Panc1 (cell line): ENCODE results near the gene GGN. TPM values are rescaled to one million over a fixed set of nuclear protein-coding genes. Genes with fewer than 3 reads are reported as not detected.
A peak's percentile ranks its signal among the peaks of the same experiment; 100 is the strongest.

Experiments used
- ATAC-seq: fragments of 200-7000 bp; cut with Tn5 transposase; 2 replicates; pipeline ENCODE4 v1.9.1; 2020; ENCODE audit warnings: mild to moderate bottlenecking, moderate library complexity
- BruUV-seq: library from RNA; stranded (reverse); fragments of 400-500 nt; replicated peaks from 2 replicates; lab custom pipeline; 2021; lab: Mats Ljungman, UMichigan
- CTCF ChIA-PET: fragments of 300-600 bp; sonication (Branson Sonifier 250); formaldehyde crosslinking; loops from one replicate; lab custom pipeline; 2022; ENCODE audit warnings: antibody characterized with exemption; lab: Charles Lee
- POLR2A ChIA-PET: fragments of 300-600 bp; sonication (Branson Sonifier 250); formaldehyde crosslinking; loops from one replicate; lab custom pipeline; 2022; ENCODE audit warnings: antibody characterized with exemption; lab: Charles Lee
- DNase-seq: peaks from one replicate; pipeline ENCODE4 v3.0.0-alpha.2; 2010; ENCODE audit warnings: low read depth, low spot score
- H3K27ac ChIP-seq: 2 replicates; pipeline ENCODE4 v1.5.1; 2011; ENCODE audit warnings: mild to moderate bottlenecking, low read length, inconsistent platforms
- H3K27me3 ChIP-seq: fragments of 200-500 bp; sonication (Bioruptor generic); 2 replicates; pipeline ENCODE4 v1.6.0; 2014; ENCODE audit warnings: low read length, inconsistent platforms; ENCODE audit not compliant: control insufficient read depth, insufficient read depth
- H3K36me3 ChIP-seq: fragments of 200-500 bp; sonication (Bioruptor generic); 2 replicates; pipeline ENCODE4 v1.5.1; 2014; ENCODE audit warnings: inconsistent platforms, mild to moderate bottlenecking, low read length, moderate library complexity; ENCODE audit not compliant: control insufficient read depth, insufficient read depth
- H3K4me1 ChIP-seq: 2 replicates; pipeline ENCODE4 v1.5.1; 2011; ENCODE audit warnings: inconsistent platforms, mild to moderate bottlenecking, low read length, moderate library complexity; ENCODE audit not compliant: control insufficient read depth, insufficient read depth
- H3K4me3 ChIP-seq, 2 experiments: 2 replicates each; pipeline ENCODE4 v1.5.1; 2011 to 2012; ENCODE audit warnings: low read depth in 2 of 2, low read length in 2 of 2, mild to moderate bottlenecking in 2 of 2, inconsistent platforms in 1 of 2, moderate library complexity in 1 of 2
- H3K9me3 ChIP-seq: fragments of 200-500 bp; sonication (Bioruptor generic); 2 replicates; pipeline ENCODE4 v1.5.1; 2014; ENCODE audit warnings: low read depth, mild to moderate bottlenecking, inconsistent platforms, low read length, moderate library complexity; ENCODE audit not compliant: control insufficient read depth, insufficient read depth
- POLR2AphosphoS5 ChIP-seq: IDR thresholded peaks from 2 replicates; pipeline ENCODE4 v1.6.1; 2012; ENCODE audit warnings: mild to moderate bottlenecking, low read depth, low read length, moderate library complexity
- SIN3A ChIP-seq: IDR thresholded peaks from 2 replicates; pipeline ENCODE4 v1.6.1; 2012; ENCODE audit warnings: low read depth, mild to moderate bottlenecking, low read length, moderate library complexity, borderline replicate concordance; ENCODE audit not compliant: insufficient read depth
- TCF7L2 ChIP-seq: IDR thresholded peaks from 2 replicates; pipeline ENCODE4 v1.6.1; 2011; ENCODE audit warnings: mild to moderate bottlenecking, low read depth, low read length, inconsistent platforms
- in situ Hi-C: cut with HindIII; loops from 2 replicates; pipeline ENCODE4 v1.10.0; 2016; ENCODE audit warnings: low sequenced_read_pairs, low pct_unique_long_range_greater_than_20kb
- intact Hi-C: fragments of 100-400 bp; cut with micrococcal nuclease; formaldehyde crosslinking; loops from one replicate; pipeline ENCODE4 v1.10.0; 2022; ENCODE audit not compliant: unreplicated experiment
- total RNA-seq: library from RNA; stranded (reverse); gene quantifications from one replicate; pipeline ENCODE4 v1.2.1, GENCODE V29; 2021; ENCODE audit not compliant: unreplicated experiment
- TF ChIP-seq, protein P1 (sequence below): fragments of 450-650 bp; IDR thresholded peaks from 2 replicates; pipeline ENCODE4 v1.5.1; 2017; ENCODE audit warnings: mild to moderate bottlenecking
- TF ChIP-seq, protein P2 (sequence below), 2 experiments: IDR thresholded peaks; 2 replicates each; pipeline ENCODE4 v1.6.1; 2011 to 2012; ENCODE audit warnings: low read depth in 2 of 2, control low read depth in 1 of 2, low read length in 1 of 2, mild to moderate bottlenecking in 1 of 2, moderate library complexity in 1 of 2; ENCODE audit not compliant: insufficient read depth in 1 of 2

The GGN gene
- total RNA-seq, 1 experiment from 2014 or later: 1.4 TPM

GRCh38 chr19:38373907-38374331 is 13.9 kb downstream of the GGN start:
- POLR2A ChIA-PET: interaction anchor here (0.6 to 0.9 kb wide), 4 partner anchors 11 to 442 kb away, joined by 3 to 5 read pairs (median 4); no protein-coding TSS in a partner anchor
- no peak for TF ChIP-seq SIN3A
- TF ChIP-seq, protein P1, sequence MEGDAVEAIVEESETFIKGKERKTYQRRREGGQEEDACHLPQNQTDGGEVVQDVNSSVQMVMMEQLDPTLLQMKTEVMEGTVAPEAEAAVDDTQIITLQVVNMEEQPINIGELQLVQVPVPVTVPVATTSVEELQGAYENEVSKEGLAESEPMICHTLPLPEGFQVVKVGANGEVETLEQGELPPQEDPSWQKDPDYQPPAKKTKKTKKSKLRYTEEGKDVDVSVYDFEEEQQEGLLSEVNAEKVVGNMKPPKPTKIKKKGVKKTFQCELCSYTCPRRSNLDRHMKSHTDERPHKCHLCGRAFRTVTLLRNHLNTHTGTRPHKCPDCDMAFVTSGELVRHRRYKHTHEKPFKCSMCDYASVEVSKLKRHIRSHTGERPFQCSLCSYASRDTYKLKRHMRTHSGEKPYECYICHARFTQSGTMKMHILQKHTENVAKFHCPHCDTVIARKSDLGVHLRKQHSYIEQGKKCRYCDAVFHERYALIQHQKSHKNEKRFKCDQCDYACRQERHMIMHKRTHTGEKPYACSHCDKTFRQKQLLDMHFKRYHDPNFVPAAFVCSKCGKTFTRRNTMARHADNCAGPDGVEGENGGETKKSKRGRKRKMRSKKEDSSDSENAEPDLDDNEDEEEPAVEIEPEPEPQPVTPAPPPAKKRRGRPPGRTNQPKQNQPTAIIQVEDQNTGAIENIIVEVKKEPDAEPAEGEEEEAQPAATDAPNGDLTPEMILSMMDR: no peak
- no peak for TF ChIP-seq POLR2AphosphoS5
- TF ChIP-seq, protein P2, sequence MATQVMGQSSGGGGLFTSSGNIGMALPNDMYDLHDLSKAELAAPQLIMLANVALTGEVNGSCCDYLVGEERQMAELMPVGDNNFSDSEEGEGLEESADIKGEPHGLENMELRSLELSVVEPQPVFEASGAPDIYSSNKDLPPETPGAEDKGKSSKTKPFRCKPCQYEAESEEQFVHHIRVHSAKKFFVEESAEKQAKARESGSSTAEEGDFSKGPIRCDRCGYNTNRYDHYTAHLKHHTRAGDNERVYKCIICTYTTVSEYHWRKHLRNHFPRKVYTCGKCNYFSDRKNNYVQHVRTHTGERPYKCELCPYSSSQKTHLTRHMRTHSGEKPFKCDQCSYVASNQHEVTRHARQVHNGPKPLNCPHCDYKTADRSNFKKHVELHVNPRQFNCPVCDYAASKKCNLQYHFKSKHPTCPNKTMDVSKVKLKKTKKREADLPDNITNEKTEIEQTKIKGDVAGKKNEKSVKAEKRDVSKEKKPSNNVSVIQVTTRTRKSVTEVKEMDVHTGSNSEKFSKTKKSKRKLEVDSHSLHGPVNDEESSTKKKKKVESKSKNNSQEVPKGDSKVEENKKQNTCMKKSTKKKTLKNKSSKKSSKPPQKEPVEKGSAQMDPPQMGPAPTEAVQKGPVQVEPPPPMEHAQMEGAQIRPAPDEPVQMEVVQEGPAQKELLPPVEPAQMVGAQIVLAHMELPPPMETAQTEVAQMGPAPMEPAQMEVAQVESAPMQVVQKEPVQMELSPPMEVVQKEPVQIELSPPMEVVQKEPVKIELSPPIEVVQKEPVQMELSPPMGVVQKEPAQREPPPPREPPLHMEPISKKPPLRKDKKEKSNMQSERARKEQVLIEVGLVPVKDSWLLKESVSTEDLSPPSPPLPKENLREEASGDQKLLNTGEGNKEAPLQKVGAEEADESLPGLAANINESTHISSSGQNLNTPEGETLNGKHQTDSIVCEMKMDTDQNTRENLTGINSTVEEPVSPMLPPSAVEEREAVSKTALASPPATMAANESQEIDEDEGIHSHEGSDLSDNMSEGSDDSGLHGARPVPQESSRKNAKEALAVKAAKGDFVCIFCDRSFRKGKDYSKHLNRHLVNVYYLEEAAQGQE (IDR thresholded peaks at IDR 0.05; ENCODE audit: insufficient read depth in 1 of 2, low read depth in 2 of 2, low read length in 1 of 2): no peak
- no peak for TF ChIP-seq TCF7L2
- Histone ChIP-seq H3K27ac (peak overlapping the region; percentile 92), H3K4me3 (peak overlapping the region; percentile 85 to 87), H3K27me3 (no peaks in the 10 kb centered on the region), H3K9me3 (no peaks in the 10 kb centered on the region), H3K4me1 (peaks cover 10% of the 10 kb centered on the region), H3K36me3 (peaks cover 4% of the 10 kb centered on the region; the same call in 1 of the 2 replicates)
- BruUV-seq: no TSS peak
- intact Hi-C loops: no loop called here
- CTCF ChIA-PET: interaction anchor here (0.6 to 1.3 kb wide), 6 partner anchors 8 to 147 kb away, joined by 3 to 13 read pairs (median 4); partner anchors contain the start of genes CATSPERG and GGN
- DNase-seq: no peak
- in situ Hi-C loops: no loop called here
- ATAC-seq: no peak

DNA sequence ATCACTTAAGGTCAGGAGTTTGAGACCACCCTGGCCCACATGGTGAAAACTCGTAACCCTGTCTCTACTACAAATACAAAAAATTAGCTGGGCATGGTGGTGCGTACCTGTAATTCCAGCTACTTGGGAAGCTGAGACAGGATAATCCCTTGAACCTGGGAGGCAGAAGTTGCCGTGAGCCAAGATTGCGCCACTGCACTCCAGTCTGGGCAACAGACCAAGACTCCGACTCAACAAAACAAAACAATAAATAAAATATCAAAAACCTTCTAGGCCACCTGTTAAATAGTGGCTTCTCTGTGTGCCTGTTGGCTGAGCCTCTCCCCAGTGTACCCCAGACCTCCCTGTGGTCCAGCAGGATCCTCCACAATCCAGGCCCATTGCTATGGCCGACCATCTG is 16.8 kb downstream of the GGN start:
- H3K27ac ChIP-seq: no peak overlapping the region
- CTCF ChIA-PET: no interaction called here
- BruUV-seq: no TSS peak
- in situ Hi-C loops (no loop called here), intact Hi-C loops (no loop called here)
- H3K36me3 ChIP-seq: no peaks in the 10 kb centered on the region; the same call in 1 of the 2 replicates
- peaks cover 8% of the 10 kb centered on the region for H3K4me1 ChIP-seq
- no peaks in the 10 kb centered on the region for H3K27me3 ChIP-seq
- H3K4me3 ChIP-seq: no peak overlapping the region
- no peak for ATAC-seq
- TF ChIP-seq, protein P2 (IDR thresholded peaks at IDR 0.05; ENCODE audit: insufficient read depth in 1 of 2, low read depth in 2 of 2, low read length in 1 of 2): no peak
- TF ChIP-seq TCF7L2 (no peak), SIN3A (no peak), POLR2AphosphoS5 (no peak)
- TF ChIP-seq, protein P1: no peak
- DNase-seq: no peak
- H3K9me3 ChIP-seq: no peaks in the 10 kb centered on the region
- POLR2A ChIA-PET: no interaction called here
